IPS-18c (cell line): ENCODE results near the gene ZNF557.
"Not testable (repeated sequence)": the region's sequence is repeated elsewhere in the genome, so short reads cannot be mapped to it uniquely, and the experiment has no call there.

Experiments used
- H3K4me3 ChIP-seq: 2 replicates; pipeline ENCODE4 v1.7.0; 2013; ENCODE audit warnings: low read depth, mild to moderate bottlenecking, low read length, moderate library complexity; ENCODE audit not compliant: insufficient read depth
- H3K9me3 ChIP-seq: one replicate; pipeline ENCODE4 v1.6.1; 2013; ENCODE audit warnings: mild to moderate bottlenecking, low read length, moderate library complexity; ENCODE audit not compliant: control insufficient read depth, insufficient read depth

ZNF557 gene

DNA sequence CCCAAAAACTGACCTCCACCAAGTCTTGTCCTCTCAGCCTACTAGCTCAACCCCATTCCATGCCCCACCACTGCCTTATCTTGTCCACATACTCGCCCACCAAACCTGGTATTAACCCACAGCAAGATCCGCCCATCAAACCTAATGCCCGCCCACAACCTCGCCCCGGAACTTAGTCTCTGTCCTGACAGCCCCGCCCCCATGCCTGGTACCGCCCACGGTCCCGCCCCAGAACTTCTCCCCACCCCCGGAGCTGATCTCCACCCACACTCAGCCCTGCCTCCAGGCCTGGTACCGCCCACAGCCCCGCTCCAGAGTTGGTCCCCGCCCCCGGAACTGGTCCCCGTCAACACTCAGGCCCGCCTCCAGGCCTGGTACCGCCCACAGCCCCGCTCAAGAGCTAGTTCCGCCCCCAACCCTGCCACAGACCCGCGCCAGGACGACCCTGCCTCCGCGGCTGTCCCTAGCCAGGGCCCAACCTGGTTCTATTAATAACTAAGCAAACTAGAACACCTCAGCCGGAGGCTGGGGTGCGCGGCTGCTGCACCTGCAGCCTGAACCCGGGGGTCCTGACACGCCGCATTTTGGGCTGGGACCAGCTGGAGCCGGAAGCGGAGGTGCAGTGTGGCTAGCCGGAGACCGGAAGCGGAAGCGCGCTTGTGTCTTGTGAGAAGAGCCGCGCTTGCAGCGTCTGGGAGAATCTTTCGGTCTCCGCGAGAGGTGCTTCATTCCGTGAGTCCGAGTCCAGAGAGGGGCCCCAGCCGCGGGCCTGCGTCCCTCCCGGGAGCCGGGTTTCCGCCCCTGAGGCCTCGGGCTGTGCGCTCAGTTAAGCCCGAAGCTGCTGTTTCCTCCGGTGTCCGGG lies at the start of gene ZNF557:
Gene ZNF557, plus strand, starts transcription at position 662 of the 862 bp plus-strand sequence. CDS start 5,372 bp downstream, outside the sequence.
- peak within 1 kb of the TSS; percentile 90 for H3K4me3 ChIP-seq
- no peaks in the 10 kb centered on the region for H3K9me3 ChIP-seq

GRCh38 chr19:7021331-7021730 lies 48.2 kb upstream of the ZNF557 start, which contains the start of gene MBD3L2B:
MBD3L2B (minus strand) TSS chr19:7021431; CDS start chr19:7021397, 34 bp downstream.
- not testable (repeated sequence) for H3K9me3 ChIP-seq, H3K4me3 ChIP-seq

DNA sequence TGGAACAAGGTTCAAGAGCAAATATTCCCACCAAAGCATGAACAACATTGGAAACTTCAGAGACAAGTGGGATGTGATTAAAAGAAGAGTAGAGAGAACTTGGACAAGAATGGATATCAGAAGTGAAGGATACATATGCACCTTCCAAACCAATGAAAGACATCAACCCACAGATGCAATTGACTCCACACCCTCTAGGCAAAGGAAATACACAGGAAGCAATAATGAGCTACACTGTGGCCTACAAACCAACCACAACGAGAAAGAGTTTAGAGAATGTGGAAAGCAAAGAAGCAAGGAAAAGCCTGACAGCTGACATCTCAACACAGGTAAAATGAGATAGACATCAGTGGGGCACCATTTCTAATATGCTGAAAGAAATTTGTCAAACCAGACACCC lies 40.7 kb upstream of the ZNF557 start:
- H3K9me3 ChIP-seq, H3K4me3 ChIP-seq: not testable (repeated sequence)

GRCh38 chr19:7030278-7030677 lies 39.2 kb upstream of the ZNF557 start, which contains the start of gene MBD3L5:
MBD3L5 (plus strand) TSS chr19:7030578; CDS start chr19:7030612, 34 bp downstream.
- H3K4me3 ChIP-seq, H3K9me3 ChIP-seq: not testable (repeated sequence)

DNA sequence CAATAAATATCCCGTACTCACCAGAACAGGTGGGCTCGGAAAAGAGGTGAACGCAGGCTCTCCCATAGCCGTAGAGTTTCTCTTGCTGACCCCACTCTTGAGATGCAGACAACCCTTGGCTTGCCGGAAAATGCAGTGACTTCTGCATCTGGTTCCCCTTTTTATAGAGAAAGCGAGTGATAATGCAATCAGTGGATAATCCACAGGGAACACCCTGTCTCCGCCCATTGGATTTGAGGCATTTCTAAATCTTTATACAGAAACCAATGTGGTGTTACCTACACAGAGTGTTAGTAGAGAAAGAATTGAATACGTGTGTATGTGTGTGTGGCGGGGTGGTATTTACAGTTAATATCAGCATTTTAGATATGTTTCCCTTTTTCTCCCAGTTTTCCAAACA lies 29.4 kb upstream of the ZNF557 start, which contains the start of gene MBD3L4:
Gene MBD3L4, minus strand, starts transcription at position 101 of the 400 bp plus-strand sequence. Its CDS starts 35 bp downstream, at position 66.
- not testable (repeated sequence) for H3K4me3 ChIP-seq, H3K9me3 ChIP-seq

- not testable (repeated sequence) for H3K9me3 ChIP-seq, H3K4me3 ChIP-seq
Measured at GRCh38 chr19:7041563-7041962, 27.9 kb upstream of the ZNF557 start.

- not testable (repeated sequence) for H3K4me3 ChIP-seq, H3K9me3 ChIP-seq
Measured at GRCh38 chr19:7049021-7049420, 20.5 kb upstream of the ZNF557 start, which contains the start of gene MBD3L2. MBD3L2 (plus strand) TSS chr19:7049321; CDS start chr19:7049374, 53 bp downstream.

DNA sequence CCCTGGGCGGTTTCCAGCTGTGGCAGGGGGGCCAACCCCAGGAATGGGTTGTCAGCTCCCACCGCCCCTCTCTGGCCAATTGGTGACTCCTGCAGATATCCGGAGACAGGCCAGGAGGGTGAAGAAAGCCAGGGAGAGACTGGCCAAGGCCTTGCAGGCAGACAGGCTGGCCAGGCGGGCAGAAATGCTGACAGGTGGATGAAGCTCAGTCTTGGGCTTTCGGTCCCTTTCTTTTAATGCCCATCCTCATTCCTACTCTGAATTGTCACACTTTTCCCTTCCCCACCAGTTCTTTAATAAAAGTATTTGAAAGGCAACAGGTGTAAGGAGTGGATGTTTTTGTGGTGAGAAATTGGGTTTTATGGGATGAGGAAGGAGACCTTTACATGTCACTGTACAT lies 18.1 kb upstream of the ZNF557 start:
- not testable (repeated sequence) for H3K4me3 ChIP-seq

GRCh38 chr19:7052896-7053295 lies 16.6 kb upstream of the ZNF557 start:
- not testable (repeated sequence) for H3K4me3 ChIP-seq, H3K9me3 ChIP-seq

More for the DNA sequence above, 18.1 kb upstream of the ZNF557 start:
- H3K9me3 ChIP-seq: not testable (repeated sequence)

GRCh38 chr19:7054635-7055368 lies 14.7 kb upstream of the ZNF557 start:
- H3K4me3 ChIP-seq, H3K9me3 ChIP-seq: not testable (repeated sequence)

DNA sequence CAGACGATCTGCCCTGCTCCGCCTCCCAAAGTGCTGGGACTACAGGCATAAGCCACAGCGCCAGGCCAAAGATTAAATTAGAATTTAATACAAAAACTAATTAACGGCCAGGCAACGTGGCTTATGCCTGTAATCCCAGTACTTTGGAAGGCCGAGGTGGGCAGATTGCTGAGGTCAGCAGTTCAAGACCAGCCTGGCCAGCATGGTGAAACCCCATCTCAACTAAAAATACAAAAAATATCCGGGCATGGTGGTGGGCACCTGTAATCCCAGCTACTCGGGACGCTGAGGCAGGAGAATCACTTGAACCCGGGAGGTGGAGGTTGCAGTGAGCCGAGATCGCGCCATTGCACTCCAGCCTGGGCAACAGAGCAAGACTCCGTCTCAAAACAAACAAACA lies 13.8 kb upstream of the ZNF557 start:
- not testable (repeated sequence) for H3K4me3 ChIP-seq, H3K9me3 ChIP-seq

DNA sequence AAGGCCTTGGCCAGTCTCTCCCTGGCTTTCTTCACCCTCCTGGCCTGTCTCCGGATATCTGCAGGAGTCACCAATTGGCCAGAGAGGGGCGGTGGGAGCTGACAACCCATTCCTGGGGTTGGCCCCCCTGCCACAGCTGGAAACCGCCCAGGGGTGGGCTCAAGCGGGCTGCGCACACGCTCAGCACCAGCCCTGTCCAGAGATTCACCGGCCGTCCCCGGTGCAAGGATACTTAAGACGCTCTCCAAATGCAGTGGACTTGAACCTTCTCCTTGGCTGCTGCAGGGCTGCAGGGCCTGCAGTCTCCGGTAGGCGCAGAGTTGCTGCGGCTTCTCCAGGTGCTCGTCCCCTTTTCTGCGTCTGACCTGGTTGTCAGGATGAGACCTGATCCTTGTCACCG lies 13.1 kb upstream of the ZNF557 start:
- not testable (repeated sequence) for H3K9me3 ChIP-seq, H3K4me3 ChIP-seq

DNA sequence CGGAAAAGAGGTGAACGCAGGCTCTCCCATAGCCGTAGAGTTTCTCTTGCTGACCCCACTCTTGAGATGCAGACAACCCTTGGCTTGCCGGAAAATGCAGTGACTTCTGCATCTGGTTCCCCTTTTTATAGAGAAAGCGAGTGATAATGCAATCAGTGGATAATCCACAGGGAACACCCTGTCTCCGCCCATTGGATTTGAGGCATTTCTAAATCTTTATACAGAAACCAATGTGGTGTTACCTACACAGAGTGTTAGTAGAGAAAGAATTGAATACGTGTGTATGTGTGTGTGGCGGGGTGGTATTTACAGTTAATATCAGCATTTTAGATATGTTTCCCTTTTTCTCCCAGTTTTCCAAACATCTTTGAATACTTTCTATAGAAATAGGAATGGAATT lies 10.9 kb upstream of the ZNF557 start, which contains the start of gene MBD3L3:
Gene MBD3L3, minus strand, starts transcription at position 101 of the 400 bp plus-strand sequence. Its CDS starts 71 bp downstream, at position 30.
- not testable (repeated sequence) for H3K4me3 ChIP-seq, H3K9me3 ChIP-seq

DNA sequence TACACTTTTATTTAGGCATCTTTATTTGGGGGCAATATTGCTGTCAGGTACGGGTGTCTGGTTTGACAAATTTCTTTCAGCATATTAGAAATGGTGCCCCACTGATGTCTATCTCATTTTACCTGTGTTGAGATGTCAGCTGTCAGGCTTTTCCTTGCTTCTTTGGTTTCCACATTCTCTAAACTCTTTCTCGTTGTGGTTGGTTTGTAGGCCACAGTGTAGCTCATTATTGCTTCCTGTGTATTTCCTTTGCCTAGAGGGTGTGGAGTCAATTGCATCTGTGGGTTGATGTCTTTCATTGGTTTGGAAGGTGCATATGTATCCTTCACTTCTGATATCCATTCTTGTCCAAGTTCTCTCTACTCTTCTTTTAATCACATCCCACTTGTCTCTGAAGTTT lies 9.5 kb upstream of the ZNF557 start:
- not testable (repeated sequence) for H3K9me3 ChIP-seq, H3K4me3 ChIP-seq

GRCh38 chr19:7063339-7063738 lies 6.2 kb upstream of the ZNF557 start:
- H3K4me3 ChIP-seq: no peak overlapping the region
- peaks cover 2% of the 10 kb centered on the region for H3K9me3 ChIP-seq

- Histone ChIP-seq H3K9me3 (peaks cover 2% of the 10 kb centered on the region), H3K4me3 (no peak overlapping the region)
Measured at GRCh38 chr19:7063764-7064418, 5.6 kb upstream of the ZNF557 start.

DNA sequence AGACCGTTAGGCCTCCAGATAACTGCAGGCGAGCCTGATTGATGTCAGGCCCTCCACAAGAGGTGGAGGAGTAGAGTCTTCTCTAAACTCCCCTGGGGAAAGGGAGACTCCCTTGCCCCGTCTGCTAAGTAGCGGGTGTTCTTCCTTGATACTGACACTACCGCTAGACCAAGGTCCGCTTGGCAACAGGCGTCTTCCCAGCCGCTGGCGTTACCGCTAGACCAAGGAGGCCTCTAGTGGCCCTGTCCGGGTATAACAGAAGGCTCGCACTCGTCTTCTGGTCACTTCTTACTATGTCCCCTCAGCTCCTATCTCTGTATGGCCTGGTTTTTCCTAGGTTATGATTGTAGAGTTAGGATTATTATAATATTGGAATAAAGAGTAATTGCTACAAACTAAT lies 2.4 kb upstream of the ZNF557 start:
- H3K9me3 ChIP-seq, H3K4me3 ChIP-seq: not testable (repeated sequence)
